VCaP (cell line): ENCODE results near the gene TMEM242.

Experiments used
- H3K27ac ChIP-seq: fragments of 450-650 bp; 2 replicates; pipeline ENCODE4 v1.5.1; 2017
- TF ChIP-seq, protein P1 (sequence below): fragments of 450-650 bp; conservative IDR thresholded peaks from 2 replicates; pipeline ENCODE4 v1.5.1; 2017; ENCODE audit warnings: mild to moderate bottlenecking, moderate library complexity

TMEM242 gene

DNA sequence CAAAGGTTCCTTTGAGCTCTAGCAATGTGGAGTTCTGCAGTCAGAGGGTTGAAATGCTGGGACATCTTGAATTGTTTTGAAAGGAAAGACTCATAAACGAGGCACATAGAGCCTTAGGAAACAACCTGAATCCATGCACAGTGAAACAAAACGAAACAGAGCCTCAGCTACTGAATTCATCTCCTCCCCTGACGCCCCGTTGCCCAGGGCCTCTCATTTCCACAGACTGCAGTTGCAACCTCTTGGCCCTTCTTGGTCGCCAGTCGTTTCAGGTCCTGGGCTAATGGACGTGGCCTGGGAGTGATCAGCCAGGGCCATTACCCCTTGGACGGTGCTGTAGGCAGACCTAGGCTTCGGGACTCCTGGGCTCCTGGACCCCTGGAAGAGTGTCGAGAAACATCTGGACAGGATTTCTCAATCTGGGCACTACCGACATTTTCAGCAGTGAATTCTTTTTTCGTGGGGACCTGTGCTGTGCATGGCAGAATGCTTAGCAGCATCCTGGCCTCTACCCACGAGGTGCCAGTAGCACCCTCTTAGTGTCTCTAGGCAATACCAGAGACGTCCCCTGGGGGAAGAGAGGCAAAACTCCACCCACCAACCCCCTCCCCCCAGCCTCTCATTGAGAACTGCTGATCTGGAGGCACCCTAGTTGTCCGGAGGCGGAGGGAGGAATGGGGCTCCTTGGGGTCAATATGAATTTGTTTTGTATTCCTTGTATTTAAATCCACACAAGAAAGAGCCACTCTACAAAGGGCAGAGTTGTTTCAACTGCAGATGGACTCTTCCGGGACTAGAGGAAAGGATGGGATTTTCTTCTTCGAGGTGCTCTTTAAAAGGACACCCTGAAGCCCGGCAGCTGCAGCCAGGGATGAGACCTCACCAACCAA is 50.2 kb downstream of the TMEM242 start:
- TF ChIP-seq, protein P1, sequence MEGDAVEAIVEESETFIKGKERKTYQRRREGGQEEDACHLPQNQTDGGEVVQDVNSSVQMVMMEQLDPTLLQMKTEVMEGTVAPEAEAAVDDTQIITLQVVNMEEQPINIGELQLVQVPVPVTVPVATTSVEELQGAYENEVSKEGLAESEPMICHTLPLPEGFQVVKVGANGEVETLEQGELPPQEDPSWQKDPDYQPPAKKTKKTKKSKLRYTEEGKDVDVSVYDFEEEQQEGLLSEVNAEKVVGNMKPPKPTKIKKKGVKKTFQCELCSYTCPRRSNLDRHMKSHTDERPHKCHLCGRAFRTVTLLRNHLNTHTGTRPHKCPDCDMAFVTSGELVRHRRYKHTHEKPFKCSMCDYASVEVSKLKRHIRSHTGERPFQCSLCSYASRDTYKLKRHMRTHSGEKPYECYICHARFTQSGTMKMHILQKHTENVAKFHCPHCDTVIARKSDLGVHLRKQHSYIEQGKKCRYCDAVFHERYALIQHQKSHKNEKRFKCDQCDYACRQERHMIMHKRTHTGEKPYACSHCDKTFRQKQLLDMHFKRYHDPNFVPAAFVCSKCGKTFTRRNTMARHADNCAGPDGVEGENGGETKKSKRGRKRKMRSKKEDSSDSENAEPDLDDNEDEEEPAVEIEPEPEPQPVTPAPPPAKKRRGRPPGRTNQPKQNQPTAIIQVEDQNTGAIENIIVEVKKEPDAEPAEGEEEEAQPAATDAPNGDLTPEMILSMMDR, result no peak
- no peak overlapping the region for H3K27ac ChIP-seq

DNA sequence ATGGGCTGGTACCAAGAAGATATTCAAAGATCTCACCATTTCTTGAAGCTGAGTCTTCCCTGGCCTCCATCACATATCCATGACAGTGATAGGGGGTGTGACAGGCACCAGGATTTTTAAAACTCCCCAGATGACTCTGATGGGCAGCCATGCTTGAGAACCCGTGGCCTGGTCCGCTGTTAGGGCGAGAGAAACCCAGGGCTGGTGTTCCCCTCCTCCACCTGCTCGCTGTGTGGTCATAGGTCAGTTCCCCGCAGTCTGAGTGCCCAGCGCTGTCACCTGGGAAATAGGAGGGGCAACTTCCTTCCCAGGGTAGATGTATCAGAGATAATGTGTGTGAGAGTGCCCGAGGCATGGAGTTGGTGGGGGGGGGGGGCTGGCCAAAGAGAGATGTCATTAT is 50.9 kb downstream of the TMEM242 start:
- TF ChIP-seq, protein P1, result no peak
- H3K27ac ChIP-seq, result no peak overlapping the region

DNA sequence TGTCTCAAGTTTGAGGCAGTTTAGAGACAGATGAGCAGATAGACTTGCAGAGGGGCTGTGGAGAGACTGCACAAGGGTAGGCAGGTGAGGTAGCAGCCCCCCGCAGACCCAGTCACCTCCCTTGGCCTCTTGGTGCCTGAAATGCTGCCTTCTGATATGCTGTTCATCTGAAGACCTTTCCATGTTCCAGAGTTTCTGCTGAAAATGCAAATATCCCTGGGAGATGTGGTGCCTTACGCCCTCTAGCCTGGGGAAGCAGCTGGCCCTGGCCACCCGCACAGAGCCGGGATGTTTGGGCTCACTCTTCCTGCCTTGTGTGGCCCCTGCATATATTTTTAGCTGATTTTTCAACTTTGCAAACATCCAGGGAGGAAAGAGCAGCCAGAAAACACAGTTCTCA is 51.4 kb downstream of the TMEM242 start:
- TF ChIP-seq, protein P1, result no peak
- no peak overlapping the region for H3K27ac ChIP-seq

DNA sequence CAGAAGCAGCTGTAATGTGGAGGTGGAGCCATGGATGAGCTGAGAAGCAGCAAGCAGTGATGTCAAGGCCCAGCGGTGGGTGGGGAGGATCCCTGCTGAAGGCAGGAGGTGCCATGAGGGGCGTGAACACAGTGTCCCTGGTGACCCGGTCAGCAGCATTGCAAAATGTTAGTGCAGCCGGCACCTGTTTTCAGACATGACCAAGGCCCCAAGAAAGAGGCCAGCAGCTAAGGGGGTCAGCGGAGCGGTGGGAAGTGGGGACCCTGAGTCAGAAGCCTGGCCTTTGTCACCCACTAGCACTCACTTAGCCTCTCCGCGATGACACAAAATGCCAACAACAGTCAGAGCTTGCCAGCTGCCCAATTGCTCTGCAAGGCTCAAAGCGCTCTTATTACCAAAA is 51.9 kb downstream of the TMEM242 start:
- H3K27ac ChIP-seq, result no peak overlapping the region
- TF ChIP-seq, protein P1, result no peak

DNA sequence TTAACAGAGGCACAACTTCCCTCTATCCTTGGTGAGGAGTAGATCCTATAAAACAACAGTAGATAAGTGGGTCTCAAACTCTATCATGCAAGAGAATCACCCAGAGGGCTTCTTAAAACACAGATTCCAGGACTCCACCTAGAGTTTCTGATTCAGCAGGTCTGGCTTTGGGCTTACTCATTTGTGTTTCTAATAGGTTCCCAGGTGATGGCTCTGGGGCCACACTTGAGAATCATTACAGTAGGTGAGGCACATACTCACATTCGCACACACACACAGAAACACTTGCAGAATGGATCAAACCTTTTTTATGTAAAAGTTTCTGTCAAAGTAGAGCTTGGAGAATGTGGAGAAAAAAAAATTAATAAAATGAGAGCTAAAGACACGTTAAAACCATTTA is 52.4 kb downstream of the TMEM242 start:
- TF ChIP-seq, protein P1, result no peak

DNA sequence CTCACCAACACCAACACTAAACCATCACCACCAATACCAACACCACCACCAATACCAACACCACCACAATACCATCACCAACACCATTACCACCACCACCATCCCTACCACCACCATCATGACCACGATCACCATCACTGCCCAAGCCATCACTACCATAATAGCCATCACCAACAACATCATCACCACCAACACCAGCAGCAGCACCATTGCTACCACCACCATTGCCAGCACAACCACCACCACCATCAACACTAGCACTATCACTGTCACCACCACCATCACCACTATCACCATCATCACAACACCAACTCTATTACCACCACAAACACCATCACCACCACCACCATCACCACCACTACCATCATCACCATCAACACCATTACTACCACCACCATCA is 53.0 kb downstream of the TMEM242 start:
- no peak overlapping the region for H3K27ac ChIP-seq
- TF ChIP-seq, protein P1, result no peak

More for the DNA sequence above, 52.4 kb downstream of the TMEM242 start:
- no peak overlapping the region for H3K27ac ChIP-seq

DNA sequence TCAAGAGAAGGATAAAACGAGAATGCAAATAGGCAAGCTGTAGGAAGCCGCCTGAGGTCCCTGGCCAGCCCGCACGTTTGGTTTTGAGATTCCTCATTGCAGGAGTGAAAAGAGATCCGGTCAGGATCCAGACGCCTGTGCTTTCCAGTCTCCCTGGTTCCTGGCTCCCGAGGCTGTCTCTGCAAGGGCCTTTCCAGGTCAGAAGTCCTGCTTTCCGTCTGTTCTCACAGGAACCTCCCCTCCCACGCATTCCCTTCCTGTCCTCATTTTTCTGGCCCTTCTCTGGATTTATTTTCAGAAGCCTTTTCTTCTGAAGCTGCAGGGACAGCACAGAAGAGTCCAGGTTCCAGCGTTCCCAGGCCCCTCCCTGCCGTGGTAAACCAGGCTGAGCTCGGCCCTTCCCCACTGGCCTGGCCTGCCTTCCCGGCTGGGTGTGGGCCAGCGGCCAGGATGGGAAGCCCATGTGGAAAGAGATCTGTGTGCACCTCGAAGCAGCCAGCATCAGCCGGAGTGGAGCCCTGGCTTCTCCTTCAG is 54.0 kb downstream of the TMEM242 start:
- TF ChIP-seq, protein P1, result no peak
- no peak overlapping the region for H3K27ac ChIP-seq
